Temporal lobe (tissue), 1 donor: ENCODE results near the gene PVR. TPM values are rescaled to one million over a fixed set of nuclear protein-coding genes. Genes with fewer than 3 reads are reported as not detected.

ENCODE experiments used
- total RNA-seq: library from RNA; depleted of rRNA; stranded (reverse); fragments of >200 nt; gene quantifications from one replicate; pipeline ENCODE4 v1.2.3, GENCODE V29; 2014

PVR gene
- total RNA-seq, 1 donor from 2014 or later = 21.9 TPM

Other genes starting within 250 kb of the PVR start
- 24.6 TPM for gene ZNF285, start 242.3 kb upstream of the PVR start, total RNA-seq
- 15.7 TPM for gene ZNF229, start 195.4 kb upstream of the PVR start, total RNA-seq
- 15.7 TPM for gene ZNF180, start 143.4 kb upstream of the PVR start, total RNA-seq
- not detected for gene CEACAM20, start 114.2 kb upstream of the PVR start, total RNA-seq
- not detected for gene IGSF23, start 30.3 kb upstream of the PVR start, total RNA-seq
- 1.7 TPM for gene CEACAM19, start 27.6 kb downstream of the PVR start, total RNA-seq
- gene CEACAM16, start 55.2 kb downstream of the PVR start, total RNA-seq = not detected
- 0.49 TPM for gene BCL3, start 104.8 kb downstream of the PVR start, total RNA-seq
- gene CBLC, start 134.0 kb downstream of the PVR start, total RNA-seq = not detected
- gene BCAM, start 165.2 kb downstream of the PVR start, total RNA-seq = 7.9 TPM
- 19.4 TPM for gene NECTIN2, start 202.4 kb downstream of the PVR start, total RNA-seq
- gene TOMM40, start 247.3 kb downstream of the PVR start, total RNA-seq = 18.2 TPM